Stomach (tissue), 4 donors: Measurements from ENCODE around the gene RNF224.
A peak's percentile ranks its signal among the peaks of the same experiment; 100 is the strongest.

Experiments used
- CTCF ChIP-seq, 7 experiments: fragments of 450-650 bp in 4 of 7; fragments of 200-600 bp in 3 of 7; sonication (generic) in 3 of 7; IDR thresholded peaks; one replicate each; pipeline ENCODE4 v1.5.1; 2016 to 2019; ENCODE audit warnings: antibody characterized with exemption in 7 of 7, control low read depth in 2 of 7, mild to moderate bottlenecking in 1 of 7
- EP300 ChIP-seq: sonication (generic); formaldehyde crosslinking; IDR thresholded peaks from one replicate; pipeline ENCODE4 v1.6.1; 2017; ENCODE audit warnings: antibody characterized with exemption
- POLR2A ChIP-seq, 4 donors: fragments of 450-650 bp; IDR thresholded peaks; one replicate each; pipeline ENCODE4 v1.6.1; 2016; ENCODE audit warnings: antibody characterized with exemption in 4 of 4, control low read depth in 2 of 4, mild to moderate bottlenecking in 1 of 4, moderate library complexity in 1 of 4
- POLR2AphosphoS5 ChIP-seq, 3 donors: sonication (generic); formaldehyde crosslinking; IDR thresholded peaks; one replicate each; pipeline ENCODE4 v1.6.1; 2016; ENCODE audit warnings: antibody characterized with exemption in 3 of 3

- TF ChIP-seq CTCF (IDR thresholded peaks at IDR 0.05) (no peak), EP300 (no peak), POLR2AphosphoS5 (IDR thresholded peaks at IDR 0.05) (peak in 2 of 3 donors; percentile 21 to 34), POLR2A (IDR thresholded peaks at IDR 0.05) (no peak)
Observed at GRCh38 chr9:137243626-137244485, 16.6 kb downstream of the RNF224 start.
